Stimulated activated CD4-positive, alpha-beta T cell treated with anti-CD3 and anti-CD28 coated beads, TNF-alpha, amount 100 ng/mL, for 24 hours (primary cell): ENCODE data around the gene PSMF1.

Experiments used
- DNase-seq, 3 experiments: peaks; one replicate each; pipeline ENCODE4 v3.0.0-alpha.2; 2020; ENCODE audit warnings: low read depth in 3 of 3

Gene PSMF1

GRCh38 chr20:1189827-1190226 is 71.4 kb downstream of the PSMF1 start:
- no peak for DNase-seq

GRCh38 chr20:1190847-1191246 is 72.4 kb downstream of the PSMF1 start:
- no peak for DNase-seq

- no peak for DNase-seq
Observed at GRCh38 chr20:1191299-1191698, 72.9 kb downstream of the PSMF1 start.

GRCh38 chr20:1195226-1195625 is 76.8 kb downstream of the PSMF1 start:
- no peak for DNase-seq

GRCh38 chr20:1196634-1197033 is 78.2 kb downstream of the PSMF1 start:
- DNase-seq = no peak

- DNase-seq = no peak
Observed at GRCh38 chr20:1197801-1198200, 79.4 kb downstream of the PSMF1 start.

GRCh38 chr20:1198751-1199150 is 80.3 kb downstream of the PSMF1 start:
- no peak for DNase-seq

GRCh38 chr20:1199212-1199873 is 80.9 kb downstream of the PSMF1 start:
- no peak for DNase-seq

GRCh38 chr20:1199964-1200363 is 81.6 kb downstream of the PSMF1 start:
- no peak for DNase-seq

- no peak for DNase-seq
Observed at GRCh38 chr20:1202762-1203504, 84.5 kb downstream of the PSMF1 start, which contains the start of gene C20orf202. Gene C20orf202 (plus strand): TSS chr20:1203454. CDS start chr20:1203586, 132 bp downstream.

- no peak for DNase-seq
Observed at GRCh38 chr20:1203630-1204029, 85.2 kb downstream of the PSMF1 start.

- no peak for DNase-seq
Observed at GRCh38 chr20:1204113-1204512, 85.7 kb downstream of the PSMF1 start.

GRCh38 chr20:1204576-1204975 is 86.2 kb downstream of the PSMF1 start:
- DNase-seq = no peak

- no peak for DNase-seq
Observed at GRCh38 chr20:1205802-1206201, 87.4 kb downstream of the PSMF1 start.

- no peak for DNase-seq
Observed at GRCh38 chr20:1206366-1207148, 88.2 kb downstream of the PSMF1 start.

- no peak for DNase-seq
Observed at GRCh38 chr20:1207293-1207878, 89.0 kb downstream of the PSMF1 start.

GRCh38 chr20:1209447-1210387 is 91.3 kb downstream of the PSMF1 start:
- no peak for DNase-seq

GRCh38 chr20:1210501-1210900 is 92.1 kb downstream of the PSMF1 start:
- DNase-seq = no peak

GRCh38 chr20:1212023-1212422 is 93.6 kb downstream of the PSMF1 start:
- no peak for DNase-seq

- peak; percentile 41 to 67 (median 54) for DNase-seq
Observed at GRCh38 chr20:1212607-1213396, 94.4 kb downstream of the PSMF1 start.
